ENCODE measurements around the gene CRKL.

CRKL gene

DNA sequence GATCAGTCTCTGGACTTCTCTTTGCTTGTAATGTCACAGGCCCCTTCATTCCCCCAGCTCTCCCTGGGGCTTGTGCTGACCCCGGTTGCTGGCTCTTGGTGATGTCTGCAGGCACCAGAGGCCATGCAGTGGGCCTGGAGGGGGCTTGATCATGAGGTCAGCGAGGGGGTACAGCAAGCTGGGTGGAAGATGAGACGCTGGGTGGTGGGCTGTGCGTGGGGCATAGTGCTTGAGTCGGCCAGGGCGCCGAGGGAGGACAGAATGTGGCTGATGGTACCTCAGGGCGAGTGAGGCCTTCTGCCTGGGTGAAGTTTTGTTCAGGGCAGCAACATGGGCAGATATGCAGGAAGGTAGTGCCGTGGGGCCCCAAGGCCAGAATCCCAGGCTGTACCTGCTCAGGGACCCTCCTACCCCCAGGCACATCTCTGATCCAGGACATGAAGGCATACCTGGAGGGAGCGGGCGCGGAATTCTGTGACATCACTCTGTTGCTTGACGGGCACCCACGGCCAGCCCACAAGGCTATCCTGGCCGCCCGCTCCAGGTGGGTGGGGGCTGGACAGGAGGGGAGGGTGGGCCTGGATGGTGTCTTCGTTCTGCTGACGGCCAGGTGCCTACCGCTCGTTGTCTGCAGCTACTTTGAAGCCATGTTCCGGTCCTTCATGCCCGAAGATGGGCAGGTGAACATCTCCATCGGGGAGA, 78.3 kb downstream of the CRKL start:
- no peak overlapping the region for H3K4me3 ChIP-seq (ENCODE audit: low read depth, low read length)
- TF ChIP-seq CTCF (IDR thresholded peaks at IDR 0.05; ENCODE audit: low read depth, low read length), result no peak
- in situ Hi-C loops (cut with HindIII; ENCODE audit: low sequenced_read_pairs), result no loop called here
- no peak for DNase-seq (ENCODE audit: low read depth, low spot score)

DNA sequence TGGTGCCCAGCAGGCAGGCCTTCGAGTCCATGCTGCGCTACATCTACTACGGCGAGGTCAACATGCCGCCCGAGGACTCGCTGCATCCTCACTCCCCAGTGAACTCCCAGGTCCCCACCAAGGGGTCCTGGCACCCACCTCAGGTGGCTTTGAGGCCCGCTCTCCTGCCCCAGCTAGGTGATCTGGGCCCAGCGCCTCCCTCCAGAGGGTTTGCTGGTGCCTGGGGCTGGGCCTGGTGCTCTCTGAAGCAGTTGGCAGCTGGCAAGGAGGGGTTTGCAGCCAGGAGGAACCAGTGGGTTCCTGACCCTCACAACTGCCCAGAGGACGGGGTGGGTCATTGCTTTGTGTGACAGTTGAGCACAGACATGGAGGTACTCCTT, 78.8 kb downstream of the CRKL start:
- DNase-seq (ENCODE audit: low read depth, low spot score), result no peak
- no peak for TF ChIP-seq CTCF (IDR thresholded peaks at IDR 0.05; ENCODE audit: low read depth, low read length)
- H3K4me3 ChIP-seq (ENCODE audit: low read depth, low read length), result no peak overlapping the region
- in situ Hi-C loops (cut with HindIII; ENCODE audit: low sequenced_read_pairs), result no loop called here

GRCh38 chr22:20996598-20997535, 79.7 kb downstream of the CRKL start:
- no peak overlapping the region for H3K4me3 ChIP-seq (ENCODE audit: low read depth, low read length)
- in situ Hi-C loops (cut with HindIII; ENCODE audit: low sequenced_read_pairs), result no loop called here
- DNase-seq (ENCODE audit: low read depth, low spot score), result no peak
- no peak for TF ChIP-seq CTCF (IDR thresholded peaks at IDR 0.05; ENCODE audit: low read depth, low read length)

DNA sequence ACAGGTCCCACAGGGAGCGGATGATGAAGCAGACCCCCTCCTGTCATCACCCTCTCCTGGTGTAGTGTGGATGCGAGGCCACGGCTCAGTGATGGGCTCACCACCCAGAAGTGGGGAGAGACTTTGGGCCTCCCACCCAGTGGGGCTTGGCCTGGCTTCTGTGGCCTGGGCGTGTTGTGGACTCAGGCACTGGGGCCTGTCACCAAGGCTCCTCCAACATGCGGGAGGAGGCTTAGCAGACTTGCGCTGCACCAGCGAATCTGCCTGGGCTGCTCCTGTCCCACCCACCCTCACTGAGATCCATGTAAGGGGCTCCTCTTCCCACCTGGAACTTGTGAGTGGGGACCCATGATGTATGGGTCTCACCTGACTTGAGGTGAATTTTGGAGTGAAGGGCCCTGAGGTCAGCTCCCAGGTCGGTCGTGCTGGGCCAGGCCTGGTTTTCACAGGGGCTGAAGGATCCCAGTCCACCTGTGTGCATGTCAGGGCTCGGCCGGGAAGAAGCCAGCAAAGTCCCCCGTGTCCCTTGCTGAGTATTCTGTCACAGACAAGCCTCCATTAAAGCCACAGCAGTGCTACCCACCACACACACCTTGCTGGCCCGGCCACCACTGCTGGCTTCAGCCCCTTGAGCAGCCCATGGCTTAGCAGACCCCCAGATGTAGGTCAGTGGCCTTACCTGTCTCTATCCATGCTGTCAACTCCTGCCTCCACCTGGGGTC, 80.5 kb downstream of the CRKL start:
- no peak for DNase-seq (ENCODE audit: low read depth, low spot score)
- H3K4me3 ChIP-seq (ENCODE audit: low read depth, low read length), result no peak overlapping the region
- in situ Hi-C loops (cut with HindIII; ENCODE audit: low sequenced_read_pairs), result no loop called here

DNA sequence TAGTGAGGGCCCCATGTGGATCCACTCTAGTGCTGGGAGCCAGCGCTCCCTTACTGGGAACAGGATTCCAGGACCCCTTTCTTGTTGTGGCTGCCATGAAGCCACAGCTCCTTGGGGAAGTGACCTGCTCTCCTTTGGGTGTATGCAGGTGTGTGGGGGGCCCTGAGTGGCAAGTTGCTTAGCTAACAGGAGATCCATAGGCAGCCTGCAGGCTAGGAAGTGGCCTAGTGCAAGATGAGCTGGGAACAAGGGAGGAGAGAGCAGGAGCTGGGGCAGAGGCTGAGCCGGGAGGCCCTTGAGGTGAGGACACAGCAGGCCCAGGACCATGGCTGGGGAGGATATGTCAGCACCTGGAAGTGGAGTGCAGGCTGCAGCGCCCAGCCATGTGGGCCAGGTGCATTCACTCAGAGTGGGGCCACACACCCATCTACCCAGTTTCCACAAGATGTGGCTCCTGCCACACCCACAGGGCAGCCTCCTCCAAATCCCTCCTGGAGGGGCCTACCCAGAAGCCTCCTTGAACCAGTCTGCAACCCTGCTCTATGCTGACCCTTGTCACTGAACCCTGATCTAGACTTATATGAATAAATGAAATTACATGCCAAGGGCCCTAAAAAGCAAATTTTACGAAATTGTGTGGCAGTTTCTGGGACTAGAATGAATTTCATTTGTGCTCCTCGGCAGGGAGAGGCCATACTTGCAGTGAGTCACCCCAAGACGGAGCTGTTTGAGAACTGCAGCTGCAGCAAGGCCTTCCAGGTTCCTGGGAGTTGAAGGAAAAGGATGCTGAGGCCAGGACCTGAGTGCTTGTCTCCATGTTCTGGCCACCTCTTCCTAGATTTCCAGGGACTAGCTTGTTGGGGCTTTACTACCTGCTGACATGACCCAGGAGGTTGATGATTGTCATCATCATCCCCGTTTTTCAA, 81.5 kb downstream of the CRKL start:
- no peak overlapping the region for H3K4me3 ChIP-seq (ENCODE audit: low read depth, low read length)
- no peak for DNase-seq (ENCODE audit: low read depth, low spot score)
- in situ Hi-C loops (cut with HindIII; ENCODE audit: low sequenced_read_pairs), result no loop called here
- TF ChIP-seq CTCF (IDR thresholded peaks at IDR 0.05; ENCODE audit: low read depth, low read length), result no peak

More for the DNA sequence above, 80.5 kb downstream of the CRKL start:
- TF ChIP-seq CTCF (IDR thresholded peaks at IDR 0.05; ENCODE audit: low read depth, low read length), result no peak

All from astrocyte of the spinal cord (primary cell).